Measurements from ENCODE around the gene CAPN9.
"Not testable (repeated sequence)": the region's sequence is repeated elsewhere in the genome, so short reads cannot be mapped to it uniquely, and the experiment has no call there.

CAPN9 gene

DNA sequence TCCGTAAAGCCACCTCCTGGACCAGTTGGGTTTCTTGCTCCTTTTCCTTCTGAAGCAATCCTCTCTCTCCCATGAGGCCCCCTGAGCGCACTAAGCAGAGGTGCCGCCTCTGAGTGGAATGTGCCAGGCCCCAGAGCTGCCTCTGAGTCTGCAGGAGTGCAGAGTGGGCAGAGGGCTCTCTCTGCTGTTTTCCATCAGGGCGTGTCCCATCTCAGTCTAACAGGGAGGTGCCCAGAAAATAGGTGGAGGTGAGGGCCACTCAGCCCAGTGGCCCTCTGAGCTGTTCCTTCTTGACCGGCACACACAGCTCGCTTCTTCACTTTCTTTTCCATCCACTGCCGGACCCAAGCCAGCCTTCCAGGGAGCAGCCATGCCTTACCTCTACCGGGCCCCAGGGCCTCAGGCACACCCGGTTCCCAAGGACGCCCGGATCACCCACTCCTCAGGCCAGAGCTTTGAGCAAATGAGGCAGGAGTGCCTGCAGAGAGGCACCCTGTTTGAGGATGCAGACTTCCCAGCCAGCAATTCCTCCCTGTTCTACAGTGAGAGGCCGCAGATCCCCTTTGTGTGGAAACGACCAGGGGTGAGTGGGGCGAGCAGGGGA is at the start of gene CAPN9:
Gene CAPN9 (plus strand): TSS at position 262 of the 604 bp plus-strand sequence. CDS start 109 bp downstream, at position 371.
- no peak for DNase-seq (ENCODE audit: low read depth in 3 of 3)

- no peak for DNase-seq (ENCODE audit: low read depth in 3 of 3)
Observed at GRCh38 chr1:230698130-230698529, 49.1 kb upstream of the CAPN9 start.

DNA sequence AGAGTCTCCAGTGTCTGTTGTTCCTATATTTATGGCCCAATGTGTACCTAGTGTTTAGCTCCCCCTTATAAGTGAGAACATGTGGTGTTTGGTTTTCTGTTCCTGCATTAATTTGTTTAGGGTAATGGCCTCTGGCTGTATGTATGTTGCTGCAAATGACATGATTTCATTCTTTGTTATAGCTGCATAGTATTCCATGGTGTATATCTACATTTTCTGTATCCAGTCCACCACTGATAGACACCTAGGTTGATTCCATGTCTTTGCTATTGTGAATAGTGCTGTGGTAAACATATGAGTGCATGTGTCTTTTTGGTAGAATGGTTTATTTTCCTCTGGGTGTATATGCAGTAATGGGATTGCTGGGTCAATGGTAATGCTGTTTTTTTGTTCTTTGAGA is 48.2 kb upstream of the CAPN9 start:
- DNase-seq (ENCODE audit: low read depth in 3 of 3): not testable (repeated sequence)

DNA sequence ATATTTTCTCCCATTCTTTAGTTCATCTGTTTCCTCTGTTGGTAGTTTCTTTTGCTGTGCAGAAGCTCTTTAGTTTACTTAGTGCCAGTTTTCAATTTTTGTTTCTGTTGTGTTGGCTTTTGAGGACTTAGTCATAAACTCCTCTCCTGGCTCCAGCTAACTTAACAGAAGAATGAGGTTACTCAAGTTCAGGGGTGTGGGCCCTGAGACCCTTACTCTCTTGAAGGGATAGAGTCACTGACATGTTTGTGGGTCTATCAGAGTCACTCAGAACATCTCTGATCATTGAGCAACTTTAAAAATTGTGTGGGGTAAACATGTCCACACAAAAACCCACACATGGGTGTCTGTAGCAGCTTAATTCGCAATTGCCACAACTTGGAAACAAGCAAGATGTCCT is 47.5 kb upstream of the CAPN9 start:
- no peak for DNase-seq (ENCODE audit: low read depth in 3 of 3)

GRCh38 chr1:230700132-230700531 is 47.1 kb upstream of the CAPN9 start:
- no peak for DNase-seq (ENCODE audit: low read depth in 3 of 3)

DNA sequence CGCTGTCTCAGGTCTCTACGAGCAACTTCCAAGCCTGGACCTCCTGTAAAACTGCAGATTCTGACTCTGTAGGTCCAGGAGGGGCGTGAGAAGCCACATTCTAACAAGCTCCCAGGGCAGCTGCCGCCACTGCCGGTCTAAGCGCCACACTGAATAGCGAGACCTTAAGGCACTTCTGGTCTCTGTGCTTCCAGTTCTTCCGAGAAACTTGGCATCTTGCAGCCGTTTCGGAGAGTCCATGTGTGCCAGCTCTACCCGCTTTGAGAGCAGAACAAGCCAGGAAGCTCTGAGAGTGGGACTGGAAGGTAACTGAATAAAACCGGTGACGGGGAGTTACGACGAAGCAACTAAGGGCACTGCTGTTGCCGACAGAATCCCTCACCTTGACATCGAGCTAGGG is 45.8 kb upstream of the CAPN9 start:
- DNase-seq (ENCODE audit: low read depth in 3 of 3): no peak

DNA sequence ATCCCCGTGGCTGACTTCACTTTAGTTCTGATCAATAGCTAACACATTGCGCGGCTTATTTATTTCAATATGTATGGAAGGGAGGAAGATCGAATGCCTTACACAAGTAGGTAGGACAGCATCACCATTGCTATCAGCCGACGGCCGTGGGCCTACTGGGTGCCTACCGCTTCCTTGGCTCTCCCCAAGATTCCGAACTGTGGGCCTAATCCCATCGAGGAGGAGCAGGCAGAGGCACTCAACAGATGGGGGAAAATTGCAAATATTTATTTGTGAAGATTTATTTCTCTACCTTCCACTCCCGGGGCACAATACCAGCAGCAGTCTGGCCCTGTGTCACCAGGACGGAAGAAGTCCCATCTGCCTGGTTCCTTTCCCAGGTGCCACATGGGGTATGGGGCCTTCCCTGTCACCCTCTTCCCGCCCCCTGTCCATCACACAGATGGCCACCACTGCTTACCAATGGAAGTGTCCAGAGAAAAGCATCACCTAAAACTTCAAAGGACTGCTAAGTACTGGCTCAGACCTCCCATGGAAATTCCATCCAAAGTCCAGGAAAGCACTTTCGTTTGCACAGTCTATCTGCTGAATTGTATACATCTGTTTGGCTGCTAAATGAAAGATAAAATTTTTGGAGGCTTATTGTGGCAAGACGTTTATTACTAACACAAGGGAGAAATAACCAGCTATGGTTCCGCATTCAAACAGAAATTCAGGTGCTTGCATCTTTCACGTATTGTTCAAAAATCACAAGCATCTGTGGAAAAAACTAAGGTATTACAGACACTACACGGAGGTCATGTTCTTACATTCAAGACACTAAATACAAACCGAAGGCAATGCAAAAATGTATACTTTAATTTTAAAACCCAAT is 45.1 kb upstream of the CAPN9 start:
- no peak for DNase-seq (ENCODE audit: low read depth in 3 of 3)

DNA sequence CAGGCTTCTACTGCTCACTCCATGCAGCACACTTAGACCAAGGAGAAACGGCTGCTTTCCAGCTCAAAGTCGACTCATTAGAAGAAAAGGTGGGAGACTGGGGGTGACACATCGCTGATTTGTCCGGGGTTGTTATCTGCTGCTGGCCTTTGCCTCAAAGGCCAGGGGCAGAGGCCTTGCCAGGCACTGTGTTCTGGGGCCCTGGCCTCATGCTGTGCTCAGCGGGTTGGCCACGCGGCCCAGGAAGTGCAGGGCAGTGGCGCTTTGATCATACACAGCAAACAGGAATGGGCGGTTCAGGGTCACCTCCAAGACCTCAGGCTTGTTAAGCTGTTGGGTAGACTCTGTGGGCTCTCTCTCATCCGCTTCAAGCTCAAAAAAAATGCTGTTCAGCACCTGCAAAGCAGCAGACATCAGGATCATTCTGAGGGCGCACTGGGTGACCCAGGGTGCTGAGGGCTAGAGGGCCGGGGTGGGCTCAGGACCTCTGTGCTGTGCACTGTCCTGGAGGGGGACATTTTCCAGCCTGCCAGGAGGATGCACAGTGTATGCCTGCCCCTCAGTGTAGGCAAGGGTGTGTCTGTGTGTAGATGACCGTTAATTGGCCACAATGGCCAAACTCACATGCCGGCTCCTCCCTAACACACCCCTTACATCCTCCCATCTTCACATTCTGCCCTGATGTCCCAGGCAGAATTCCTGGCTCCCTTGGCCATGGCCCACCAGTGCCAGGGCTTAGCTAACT is 44.1 kb upstream of the CAPN9 start:
- no peak for DNase-seq (ENCODE audit: low read depth in 3 of 3)

- no peak for DNase-seq (ENCODE audit: low read depth in 3 of 3)
Observed at GRCh38 chr1:230703679-230704385, 43.4 kb upstream of the CAPN9 start.

DNA sequence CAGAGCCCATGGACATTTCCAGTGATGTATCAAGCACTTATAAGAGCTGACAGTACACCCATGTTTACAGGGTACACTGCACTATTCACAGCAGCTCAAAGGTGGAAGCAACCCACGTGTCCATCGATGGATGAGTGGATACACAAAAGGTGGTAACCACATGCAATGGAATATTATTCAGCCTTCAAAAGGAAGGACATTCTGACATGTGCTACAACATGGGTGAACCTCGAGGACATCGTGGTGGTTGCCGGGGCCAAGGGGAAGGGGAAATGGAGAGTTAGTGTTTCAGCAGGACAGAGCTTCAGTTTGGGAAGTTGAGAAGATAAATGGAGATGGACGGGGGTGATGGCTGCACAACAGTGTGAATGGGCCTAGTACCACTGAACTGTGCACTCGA is 42.4 kb upstream of the CAPN9 start:
- DNase-seq (ENCODE audit: low read depth in 3 of 3): no peak

- DNase-seq (ENCODE audit: low read depth in 3 of 3): no peak
Observed at GRCh38 chr1:230705289-230706019, 41.7 kb upstream of the CAPN9 start.

DNA sequence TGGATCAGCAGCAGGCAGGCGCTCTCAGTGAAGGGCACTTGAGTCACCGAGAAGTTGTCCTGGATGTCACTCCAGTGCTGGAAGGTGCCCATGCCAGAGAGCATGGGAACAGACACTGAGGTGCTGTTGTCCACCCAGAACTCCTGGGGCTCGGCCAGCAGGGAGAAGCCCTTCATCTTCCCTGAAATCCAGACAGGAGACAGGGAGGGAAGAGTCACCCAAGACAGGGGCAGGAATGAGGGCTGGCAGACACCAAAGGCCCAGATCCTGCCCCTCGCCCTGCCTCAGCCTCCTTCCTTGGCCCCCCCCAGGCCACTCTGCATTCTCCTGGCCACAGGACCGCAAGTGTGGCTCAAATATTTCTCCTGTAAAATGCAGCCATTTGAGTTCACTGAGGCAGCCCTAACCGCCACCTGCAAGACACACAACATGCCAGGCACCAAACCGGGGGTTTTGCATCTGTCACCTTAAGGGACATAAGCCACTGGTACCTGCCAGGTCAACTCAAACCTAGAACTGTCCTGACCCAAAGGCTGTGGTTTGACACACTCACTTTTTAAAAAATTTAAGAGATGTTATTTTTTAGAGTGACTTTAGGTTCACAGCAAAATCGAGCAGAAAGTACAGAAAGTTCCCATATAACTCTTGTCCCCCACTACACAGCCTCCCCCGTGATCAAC is 41.0 kb upstream of the CAPN9 start:
- no peak for DNase-seq (ENCODE audit: low read depth in 3 of 3)

DNA sequence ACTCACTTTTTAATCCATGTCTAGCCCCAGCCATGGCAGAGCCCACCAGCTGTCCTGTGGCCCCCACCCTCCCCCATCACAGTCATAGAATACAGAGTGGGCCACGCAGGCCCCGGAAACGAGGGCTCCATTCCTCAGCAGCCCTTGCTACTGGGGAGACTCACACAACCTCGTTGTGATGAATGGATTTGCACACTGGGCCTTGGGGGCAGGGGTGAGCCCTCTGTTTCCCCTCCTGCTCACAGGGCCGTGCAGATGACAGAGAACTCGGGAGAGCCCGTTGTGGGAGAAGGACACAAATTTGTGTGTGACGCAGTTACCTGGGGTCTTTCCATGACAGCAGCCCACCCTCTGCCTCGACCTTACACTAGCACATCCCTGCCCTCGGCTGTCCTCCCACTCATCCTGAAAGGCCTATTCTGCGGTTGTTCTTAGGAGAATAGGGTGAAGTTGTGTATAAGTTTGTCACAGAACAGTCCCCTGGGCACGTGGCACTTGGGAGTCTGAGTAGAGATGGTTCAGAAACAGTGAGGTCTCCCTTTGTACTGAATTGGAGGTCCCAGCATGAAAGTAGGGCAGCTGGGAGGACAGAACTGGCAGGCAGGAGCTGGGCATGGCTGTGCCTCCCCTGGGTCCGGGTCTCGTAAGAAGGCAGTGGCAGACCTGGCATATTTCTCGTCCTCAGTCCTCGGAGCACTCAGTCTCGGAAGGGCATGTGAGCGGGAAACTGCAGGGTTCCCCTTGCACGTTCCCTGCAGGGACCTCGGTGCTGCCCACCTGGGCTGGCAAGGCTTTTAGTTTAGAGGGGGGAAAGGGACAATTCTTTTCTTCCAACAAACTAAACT is 40.1 kb upstream of the CAPN9 start:
- no peak for DNase-seq (ENCODE audit: low read depth in 3 of 3)

GRCh38 chr1:230707732-230708630 is 39.2 kb upstream of the CAPN9 start:
- no peak for DNase-seq (ENCODE audit: low read depth in 3 of 3)

- no peak for DNase-seq (ENCODE audit: low read depth in 3 of 3)
Observed at GRCh38 chr1:230708631-230709580, 38.3 kb upstream of the CAPN9 start.

DNA sequence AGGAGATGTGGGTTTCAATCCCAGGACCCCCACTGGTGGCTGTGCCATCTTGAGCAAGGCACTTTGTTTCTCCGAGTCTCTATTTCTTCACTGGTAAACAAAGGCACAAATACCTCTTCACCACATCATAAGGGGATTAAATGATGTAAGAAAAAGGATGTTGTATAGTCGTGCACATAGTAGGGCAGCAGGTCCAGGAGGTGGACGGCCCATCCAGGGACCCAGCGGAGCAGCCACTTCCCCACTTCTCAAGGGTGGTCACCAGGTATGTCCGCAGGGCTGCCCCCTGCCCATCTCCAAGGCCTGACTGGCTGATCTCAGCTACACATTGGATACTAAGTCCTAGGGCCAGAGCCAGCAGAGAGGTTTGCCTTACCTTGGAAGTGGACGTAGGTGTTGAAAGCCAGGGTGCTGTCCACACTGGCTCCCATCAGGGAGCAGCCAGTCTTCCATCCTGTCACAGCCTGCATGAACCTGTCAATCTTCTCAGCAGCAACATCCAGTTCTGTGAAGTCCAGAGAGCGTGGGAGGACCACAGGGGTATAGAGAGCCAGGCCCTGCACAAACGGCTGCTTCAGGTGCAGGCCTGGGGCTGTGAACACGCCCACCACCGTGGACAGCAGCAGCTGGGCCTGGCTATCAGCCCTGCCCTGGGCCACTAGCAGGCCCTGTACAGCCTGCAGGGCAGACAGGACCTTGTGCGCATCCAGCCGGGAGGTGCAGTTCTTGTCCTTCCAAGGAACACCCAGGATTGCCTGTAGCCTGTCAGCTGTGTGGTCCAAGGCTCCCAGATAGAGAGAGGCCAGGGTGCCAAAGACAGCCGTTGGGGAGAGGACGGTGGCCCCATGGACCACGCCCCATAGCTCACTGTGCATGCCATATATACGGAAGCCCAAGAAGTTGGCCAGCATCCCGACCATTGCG is 37.3 kb upstream of the CAPN9 start:
- no peak for DNase-seq (ENCODE audit: low read depth in 3 of 3)

DNA sequence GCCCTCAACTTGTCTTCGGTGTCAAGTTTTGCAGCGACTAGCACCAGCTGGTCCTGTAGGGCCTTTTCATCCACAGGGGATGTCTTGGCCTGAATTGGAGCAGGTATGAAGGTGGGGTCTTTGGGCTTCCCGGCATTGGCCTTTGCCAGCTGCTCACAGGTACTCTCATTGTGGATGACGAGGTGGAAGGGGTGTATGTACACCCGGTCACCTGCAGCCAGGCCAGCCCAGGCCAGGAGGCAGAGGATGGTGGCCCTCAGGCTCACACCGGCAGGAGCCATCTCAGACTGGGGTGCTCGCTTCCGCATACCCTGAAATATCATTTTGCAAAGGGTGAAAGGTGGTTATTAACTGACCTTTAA is 36.7 kb upstream of the CAPN9 start:
- no peak for DNase-seq (ENCODE audit: low read depth in 3 of 3)
